SIG-M5 treated with dmso at 0.1 percent for 504 hours (cell line): ENCODE data around the gene UGT1A8.
"Not testable (repeated sequence)": the region's sequence is repeated elsewhere in the genome, so short reads cannot be mapped to it uniquely, and the experiment has no call there.

ENCODE experiments used
- DNase-seq: peaks from one replicate; lab custom pipeline; 2025; ENCODE audit not compliant: unreplicated experiment; lab: John Stamatoyannopoulos, UW

Gene UGT1A8

DNA sequence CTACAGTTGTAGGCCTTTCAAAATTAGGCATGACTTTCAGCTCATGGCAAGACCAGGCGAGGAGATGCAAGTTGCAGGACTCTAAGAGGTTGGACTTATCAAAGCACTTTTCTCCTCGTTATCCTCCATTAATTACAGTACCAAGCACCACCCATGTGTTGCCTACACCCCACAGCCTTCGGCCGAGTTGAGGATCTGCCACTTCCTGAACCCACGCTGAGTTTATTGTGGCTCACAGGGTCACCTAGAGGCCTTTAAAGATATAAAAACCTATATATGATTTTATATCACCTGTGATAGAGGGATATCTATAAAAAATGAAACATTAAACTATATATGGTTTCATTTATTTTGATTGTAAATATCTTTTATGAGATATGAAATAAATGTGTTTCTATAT is 21.4 kb downstream of the UGT1A8 start:
- DNase-seq = no peak

DNA sequence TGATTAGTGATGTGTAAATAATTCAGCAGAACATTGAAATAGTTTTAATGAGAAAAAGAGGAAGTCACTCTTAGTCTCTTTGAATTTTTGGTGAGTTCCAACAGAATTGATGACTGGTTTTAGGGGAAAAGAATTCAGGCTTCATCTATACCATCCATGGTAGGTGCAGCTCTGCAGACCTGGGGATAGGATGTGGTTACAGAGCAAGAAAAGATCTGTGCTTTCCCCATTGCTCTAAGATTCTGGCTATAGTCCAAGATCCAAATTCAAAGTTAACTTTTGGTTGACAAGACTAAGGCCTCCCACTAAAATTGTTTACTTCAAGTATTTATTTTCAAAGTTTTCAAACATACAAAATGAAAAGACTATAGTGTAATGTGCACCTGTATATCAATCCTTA is 22.4 kb downstream of the UGT1A8 start:
- DNase-seq = no peak

DNA sequence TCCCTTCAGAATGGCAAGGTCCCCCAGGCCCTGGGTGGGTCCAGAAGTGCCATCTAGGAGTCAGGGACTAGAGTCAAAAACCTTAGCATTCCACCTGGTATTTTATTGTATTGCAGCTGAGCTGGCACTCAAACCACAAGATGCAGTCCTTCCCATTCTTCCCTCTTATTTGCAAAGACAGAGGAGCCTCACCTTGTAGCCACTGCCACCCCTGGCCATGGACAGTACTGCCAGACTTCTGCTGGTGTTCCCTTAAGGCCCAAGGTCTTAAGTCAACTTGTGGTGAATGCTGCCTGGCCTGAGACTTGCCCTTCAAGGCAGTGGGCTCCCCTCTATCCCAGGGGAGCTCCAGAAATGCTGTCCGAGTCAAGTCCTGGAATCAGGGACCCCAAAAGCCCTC is 25.7 kb downstream of the UGT1A8 start:
- DNase-seq = peak; percentile 16

DNA sequence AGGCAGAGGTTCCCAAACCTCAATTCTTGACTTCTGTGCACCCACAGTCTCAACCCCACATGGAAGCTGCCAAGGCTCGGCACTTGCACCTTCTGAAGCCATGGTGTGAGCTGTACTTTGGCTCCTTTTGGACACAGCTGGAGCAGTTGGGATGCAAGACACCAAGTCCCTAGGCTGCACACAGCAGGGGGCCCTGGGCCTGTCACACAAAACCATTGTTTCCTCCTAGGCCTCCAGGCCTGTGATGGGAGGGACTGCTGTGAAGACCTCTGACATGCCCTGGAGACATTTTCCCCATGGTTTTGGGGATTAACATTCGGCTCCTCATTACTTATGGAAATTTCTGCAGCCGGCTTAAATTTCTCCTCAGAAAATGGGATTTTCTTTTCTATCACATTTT is 28.6 kb downstream of the UGT1A8 start:
- DNase-seq = not testable (repeated sequence)

DNA sequence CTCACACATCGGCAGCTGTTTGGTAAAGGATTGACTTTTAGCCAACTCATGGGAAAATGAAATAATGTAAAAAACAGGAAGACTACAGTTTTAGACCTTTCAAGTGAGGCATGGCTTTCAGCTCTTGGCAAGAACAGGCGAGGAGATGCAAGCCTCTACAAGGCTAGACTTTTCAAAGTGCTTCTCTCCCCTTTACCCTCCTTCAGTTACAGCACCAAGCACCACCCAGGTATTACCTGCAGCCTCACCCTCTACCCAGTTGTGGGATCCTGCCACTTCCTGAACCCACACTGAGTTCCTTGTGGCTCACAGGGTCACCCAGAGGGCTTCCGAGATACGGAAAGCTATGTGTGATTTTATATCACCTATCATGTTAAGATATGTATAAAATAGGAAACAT is 33.5 kb downstream of the UGT1A8 start:
- DNase-seq = no peak

DNA sequence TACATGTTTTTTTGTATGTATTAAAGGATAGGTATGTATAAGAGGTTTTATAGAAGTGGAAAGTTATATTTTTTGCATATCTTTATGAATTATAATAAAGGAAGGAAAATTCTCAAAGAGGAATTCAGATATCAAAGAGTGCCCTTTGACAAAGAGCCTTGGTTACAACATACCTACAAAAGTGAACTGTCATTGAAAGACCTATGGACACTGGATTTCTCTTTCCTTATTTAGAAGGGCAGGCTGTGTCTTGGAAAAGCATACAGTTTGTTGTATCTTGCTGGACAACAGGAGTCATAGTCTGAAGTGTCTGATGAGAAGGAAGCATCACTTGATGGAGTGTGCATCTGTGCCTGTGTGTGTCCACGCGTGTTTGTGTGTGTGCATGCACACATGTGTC is 34.0 kb downstream of the UGT1A8 start:
- no peak for DNase-seq

DNA sequence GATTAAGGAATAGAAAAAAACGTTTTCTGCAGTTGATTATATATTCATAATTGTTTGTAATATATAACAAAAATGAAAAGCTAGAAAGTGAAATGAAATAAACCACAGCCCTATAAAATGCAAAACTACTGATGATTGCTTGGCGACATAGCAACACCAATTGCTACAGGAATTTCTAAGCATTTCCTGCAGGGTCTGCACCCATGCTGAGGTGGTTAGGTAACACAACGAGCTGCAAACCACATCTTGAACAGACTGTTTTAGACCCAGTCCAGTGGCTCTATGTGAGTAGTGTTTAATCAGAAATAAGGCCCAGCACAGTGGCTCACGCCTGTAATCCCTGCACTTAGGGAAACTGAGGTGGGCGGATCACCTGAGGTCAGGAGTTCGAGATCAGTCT is 37.1 kb downstream of the UGT1A8 start:
- no peak for DNase-seq

DNA sequence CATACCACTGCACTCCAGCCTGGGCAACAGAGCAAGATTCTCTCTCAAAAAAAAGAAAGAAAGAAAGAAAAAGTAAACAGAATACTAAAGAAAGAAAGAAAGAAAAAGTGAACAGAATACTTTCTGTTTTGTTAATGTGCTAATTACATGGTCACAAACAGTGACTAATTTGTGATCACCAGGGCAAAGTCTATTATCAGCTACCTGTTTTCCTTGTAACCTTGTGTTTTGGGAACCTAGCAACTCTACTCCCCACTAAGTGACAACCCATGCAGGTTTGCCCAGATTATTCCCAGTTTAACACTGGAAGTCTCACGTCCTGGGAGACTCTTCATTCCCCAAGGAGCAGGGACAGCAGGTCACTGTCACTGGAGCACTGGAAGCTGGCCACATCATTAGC is 37.6 kb downstream of the UGT1A8 start:
- no peak for DNase-seq

DNA sequence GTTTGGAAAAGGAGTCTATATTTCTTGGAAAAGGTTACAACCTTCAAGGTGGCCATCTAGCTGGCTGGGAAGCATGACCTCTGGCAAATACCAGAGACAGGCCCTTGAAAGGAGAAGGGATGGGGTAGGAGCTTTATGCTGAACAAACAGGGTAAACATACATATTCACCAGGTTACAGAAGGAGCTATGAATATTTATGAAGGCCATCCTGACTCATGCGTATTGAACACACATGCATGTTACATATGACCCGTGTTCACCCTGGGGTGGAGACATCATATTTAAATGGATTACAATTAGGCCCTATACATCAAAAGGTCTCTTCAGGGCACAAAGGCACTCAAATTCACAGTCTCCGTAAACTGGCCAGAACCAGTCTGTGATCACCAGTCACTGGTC is 38.5 kb downstream of the UGT1A8 start:
- not testable (repeated sequence) for DNase-seq

DNA sequence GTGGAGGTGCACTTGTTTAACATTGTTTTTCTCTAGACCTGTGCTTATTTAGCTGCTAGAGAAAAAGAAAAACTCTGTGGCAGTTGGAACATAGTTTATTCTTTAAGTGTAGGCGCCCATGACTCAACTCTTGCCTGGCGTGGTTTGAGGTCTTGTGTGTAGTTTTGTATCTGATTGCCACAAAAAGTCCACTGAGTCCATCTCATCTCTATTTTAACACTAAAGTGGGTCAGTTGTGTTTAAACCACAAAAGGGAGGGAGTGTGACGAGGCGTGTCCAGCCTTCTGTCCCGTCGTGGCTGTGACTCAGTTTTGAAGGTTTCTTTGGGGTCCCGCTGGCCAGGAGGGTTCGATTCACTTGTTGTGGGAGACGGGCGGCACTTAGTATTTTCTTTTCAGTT is 39.0 kb downstream of the UGT1A8 start:
- no peak for DNase-seq

DNA sequence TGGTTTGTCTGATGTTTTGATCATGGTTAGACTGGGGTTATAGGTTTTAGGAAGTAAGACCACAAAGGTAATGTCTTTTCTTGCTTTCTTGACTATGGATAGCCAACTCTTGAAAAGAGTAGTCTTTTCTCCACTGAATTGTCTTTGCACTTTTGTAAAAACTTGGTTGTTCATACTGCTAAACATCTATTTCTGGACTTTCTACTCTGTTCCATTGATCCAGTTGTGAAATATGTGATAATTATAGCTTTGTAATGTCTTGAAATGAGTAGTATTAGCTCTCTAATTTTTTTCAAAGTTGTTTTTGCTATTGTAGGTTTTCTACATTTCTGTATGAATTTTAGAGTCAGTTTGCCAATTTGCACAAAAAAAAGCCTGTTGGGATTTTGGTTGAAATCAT is 41.2 kb downstream of the UGT1A8 start:
- no peak for DNase-seq

DNA sequence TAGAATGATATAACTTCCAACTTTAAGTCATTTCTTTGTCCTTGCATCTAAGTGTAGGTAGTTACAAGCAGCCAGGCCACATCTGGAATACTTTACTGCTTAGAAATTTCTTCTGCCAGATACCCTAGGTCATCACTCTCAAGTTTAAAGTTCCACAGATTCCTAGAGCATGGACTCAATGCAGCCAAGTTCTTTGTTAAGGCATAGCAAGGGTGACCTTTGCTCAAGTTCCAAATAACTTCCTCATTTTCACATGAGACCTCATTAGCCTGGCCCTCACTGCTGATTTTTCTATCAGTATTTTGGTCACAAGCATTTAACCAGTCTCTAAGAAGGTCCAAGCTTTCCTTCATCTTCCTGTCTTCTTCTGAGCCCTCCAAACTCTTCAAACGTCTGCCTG is 46.5 kb downstream of the UGT1A8 start:
- DNase-seq = no peak

DNA sequence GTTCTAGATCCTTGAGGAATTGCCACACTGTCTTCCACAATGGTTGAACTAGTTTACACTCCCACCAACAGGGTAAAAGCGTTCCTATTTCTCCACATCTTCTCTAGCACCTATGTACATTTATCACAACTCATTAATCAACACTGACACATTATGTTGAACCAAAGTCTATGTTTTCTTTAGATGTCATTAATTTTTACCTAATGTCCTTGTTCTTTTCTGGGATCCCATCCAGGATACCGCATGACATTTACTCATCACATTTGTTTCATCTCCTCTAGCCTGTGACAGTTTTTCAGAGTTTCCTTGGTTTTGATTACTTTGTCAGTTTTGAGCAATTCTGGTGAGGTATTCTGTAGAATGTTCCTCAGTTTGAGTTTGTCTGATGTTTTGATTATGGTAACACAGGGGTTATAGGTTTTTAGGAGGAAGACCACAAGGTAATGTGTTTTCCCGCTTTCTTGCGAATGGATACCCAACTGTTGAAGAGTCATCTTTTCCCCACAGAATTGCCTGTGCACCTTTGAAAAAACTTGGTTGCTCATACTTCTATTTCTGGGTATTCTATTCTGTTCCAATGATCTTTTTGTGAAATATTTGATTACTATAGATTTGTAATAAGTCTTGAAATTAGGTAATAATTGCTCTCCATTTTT is 51.3 kb downstream of the UGT1A8 start:
- no peak for DNase-seq

DNA sequence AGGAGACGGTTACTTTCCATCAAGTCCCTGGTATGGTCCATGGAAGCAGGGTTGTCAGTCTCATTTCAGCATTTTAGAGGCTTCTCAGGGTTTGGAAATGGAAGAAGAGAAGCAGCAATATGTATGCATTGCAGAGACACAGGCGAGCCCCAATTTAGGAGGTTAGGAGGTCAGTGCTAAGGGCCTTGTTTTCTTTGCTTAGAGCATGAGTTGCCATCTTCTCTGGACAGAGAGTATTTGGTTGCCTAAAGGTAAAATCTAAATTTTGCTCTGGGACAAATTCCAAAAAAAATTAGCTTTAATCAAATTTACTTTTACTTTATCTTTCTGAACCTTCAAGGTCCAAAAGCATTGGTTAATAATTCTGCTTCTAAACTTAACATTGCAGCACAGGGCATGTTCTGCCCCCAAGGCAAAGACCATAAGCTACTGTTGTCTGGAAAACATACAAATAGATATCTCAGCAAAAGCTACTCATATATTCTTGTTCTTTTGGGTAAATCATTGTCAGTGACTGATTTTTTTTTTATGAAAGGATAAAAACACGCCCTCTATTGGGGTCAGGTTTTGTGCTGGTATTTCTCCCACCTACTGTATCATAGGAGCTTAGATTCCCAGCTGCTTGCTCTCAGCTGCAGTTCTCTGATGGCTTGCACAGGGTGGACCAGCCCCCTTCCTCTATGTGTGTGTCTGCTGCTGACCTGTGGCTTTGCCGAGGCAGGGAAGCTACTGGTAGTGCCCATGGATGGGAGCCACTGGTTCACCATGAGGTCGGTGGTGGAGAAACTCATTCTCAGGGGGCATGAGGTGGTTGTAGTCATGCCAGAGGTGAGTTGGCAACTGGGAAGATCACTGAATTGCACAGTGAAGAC is 54.1 kb downstream of the UGT1A8 start, which contains the start of gene UGT1A9:
Gene UGT1A9 (plus strand): TSS at position 609 of the 872 bp plus-strand sequence. CDS start 37 bp downstream, at position 646.
- DNase-seq = no peak

DNA sequence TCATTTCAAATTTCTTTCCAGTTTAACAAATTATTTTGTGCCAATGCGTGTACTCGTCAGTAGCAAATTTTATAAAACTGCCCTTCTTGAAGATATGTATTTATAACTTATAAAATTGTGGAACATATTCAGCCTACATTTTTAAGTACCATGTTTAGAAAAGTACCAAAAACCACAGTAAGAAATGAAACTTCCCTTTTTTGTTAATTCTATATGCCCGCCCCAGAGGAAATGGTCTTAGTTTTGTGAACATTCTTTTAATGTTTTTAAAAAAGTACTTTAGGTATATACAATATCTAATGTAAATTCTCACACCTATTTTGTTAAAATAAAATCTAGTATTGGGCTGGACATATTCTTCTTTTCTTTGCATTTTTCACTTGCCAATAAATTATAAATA is 55.5 kb downstream of the UGT1A8 start:
- no peak for DNase-seq

DNA sequence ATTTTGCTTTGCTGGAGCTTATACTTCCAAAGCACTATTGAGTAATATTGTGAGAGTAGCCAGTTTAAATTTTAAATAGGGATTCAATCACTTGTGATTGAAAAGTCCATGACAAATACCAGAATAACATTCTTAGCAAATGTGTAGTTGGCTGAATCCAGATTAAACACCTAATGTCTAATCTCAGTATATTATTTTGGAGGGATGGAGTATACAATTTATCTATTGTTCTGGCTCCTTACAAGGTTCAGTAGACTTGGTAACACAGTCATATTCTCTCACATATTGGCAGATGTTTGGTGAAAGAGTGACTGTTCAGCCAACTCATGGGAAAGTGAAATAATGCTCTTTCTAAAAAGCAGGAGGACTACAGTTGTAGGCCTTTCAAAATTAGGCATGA is 56.5 kb downstream of the UGT1A8 start:
- no peak for DNase-seq

DNA sequence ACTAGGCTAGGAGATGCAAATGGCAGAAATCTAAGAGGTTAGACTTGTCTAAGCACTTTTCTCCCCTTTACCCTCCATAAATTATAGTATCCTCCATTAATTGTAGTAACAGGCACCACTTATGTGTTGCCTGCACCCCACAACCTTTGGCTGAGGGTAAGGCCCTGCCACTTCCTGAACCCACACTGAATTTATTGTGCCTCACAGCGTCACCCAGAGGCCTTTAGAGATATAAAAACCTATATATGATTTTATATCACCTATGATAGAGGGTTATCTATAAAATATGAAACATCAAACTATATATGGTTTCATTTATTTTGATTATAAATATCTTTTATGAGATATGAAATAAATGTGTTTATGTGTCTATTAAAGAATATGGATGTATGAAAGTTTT is 56.9 kb downstream of the UGT1A8 start:
- no peak for DNase-seq

DNA sequence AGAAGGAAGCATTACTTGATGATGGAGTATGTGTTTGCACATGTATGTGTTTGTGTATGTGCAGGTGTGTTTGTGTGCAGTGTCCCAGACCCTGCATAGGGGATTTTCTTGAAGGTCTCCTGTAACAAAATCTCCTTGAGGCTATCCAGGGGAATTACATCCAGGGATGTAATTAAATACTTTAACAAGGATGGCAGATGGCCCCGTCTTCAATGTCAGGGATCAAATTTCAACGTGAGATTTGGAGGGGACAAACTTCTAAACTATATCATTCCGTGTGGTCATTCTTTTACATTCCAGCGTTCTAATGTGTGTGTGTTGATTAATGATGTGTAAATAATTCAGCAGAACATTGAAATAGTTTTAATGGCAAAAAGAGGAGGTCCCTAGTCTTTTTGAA is 57.6 kb downstream of the UGT1A8 start:
- no peak for DNase-seq

DNA sequence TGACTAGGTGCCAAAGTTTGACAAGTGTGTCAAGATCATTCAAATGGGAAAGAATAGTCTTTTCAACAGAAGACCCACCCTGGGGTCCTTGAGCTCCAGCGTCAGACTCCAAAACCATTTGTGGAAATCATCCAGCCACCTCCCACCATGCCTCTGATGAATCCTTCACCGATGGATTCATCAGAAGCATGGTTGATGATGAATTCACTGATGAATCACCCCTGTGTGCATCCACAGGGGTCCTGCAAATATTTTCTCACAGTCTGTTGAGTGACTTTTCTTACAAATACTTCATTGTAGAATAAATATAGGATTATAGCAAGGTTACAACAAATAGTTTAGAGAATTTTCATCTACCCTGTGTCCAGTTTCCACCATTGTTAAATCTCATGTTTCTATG is 58.6 kb downstream of the UGT1A8 start:
- DNase-seq = no peak

DNA sequence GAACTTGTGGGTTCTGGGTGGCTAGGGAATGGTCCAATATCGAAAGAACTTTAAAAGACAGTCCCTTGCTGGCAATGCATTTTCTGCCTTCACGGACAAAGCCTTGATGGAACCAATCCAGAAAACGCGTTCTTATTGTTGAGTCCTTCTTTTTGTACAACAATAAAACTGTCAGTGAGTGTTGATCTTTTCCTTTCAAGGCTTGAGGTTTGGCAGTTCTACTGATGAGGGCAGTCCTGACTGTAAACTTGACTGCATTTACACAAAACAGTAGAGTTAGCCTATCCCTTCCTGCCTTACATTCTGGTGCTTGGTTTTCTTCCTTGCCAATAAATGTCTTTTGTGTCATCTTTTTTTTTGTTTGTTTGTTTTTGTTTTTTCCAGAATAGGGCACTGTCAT is 61.8 kb downstream of the UGT1A8 start:
- DNase-seq = no peak

DNA sequence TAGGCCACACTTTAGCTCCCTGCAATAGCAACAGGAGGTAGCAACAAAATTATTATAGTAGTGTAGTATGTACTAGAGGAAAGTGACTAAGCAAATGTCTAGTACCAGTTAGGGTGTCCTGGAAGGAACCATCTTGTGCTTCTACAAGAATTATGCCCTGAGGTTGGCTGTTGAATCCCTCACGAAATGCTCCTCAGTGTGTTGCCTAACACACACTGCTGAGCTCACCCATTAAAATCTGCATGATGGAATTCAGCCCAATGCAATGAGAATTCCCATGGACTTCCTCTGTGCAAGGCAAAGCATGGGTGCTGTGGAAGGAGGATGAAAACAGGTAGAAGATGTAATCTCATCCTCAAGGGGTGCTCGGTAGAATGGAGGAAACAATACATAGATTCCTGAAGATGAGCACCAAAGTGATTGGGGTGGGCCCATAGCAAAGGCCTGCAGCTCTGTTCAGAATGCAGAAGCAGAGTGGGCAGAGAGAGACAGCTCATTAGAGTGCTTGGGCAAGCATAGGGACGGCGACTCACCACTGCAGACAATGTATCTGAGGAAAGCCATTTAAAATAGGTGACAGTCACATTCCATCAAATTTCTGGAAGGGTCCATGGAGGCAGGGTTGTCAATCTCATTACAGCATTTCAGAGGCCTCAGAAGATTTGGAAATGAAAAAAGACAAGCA is 63.1 kb downstream of the UGT1A8 start:
- no peak for DNase-seq

DNA sequence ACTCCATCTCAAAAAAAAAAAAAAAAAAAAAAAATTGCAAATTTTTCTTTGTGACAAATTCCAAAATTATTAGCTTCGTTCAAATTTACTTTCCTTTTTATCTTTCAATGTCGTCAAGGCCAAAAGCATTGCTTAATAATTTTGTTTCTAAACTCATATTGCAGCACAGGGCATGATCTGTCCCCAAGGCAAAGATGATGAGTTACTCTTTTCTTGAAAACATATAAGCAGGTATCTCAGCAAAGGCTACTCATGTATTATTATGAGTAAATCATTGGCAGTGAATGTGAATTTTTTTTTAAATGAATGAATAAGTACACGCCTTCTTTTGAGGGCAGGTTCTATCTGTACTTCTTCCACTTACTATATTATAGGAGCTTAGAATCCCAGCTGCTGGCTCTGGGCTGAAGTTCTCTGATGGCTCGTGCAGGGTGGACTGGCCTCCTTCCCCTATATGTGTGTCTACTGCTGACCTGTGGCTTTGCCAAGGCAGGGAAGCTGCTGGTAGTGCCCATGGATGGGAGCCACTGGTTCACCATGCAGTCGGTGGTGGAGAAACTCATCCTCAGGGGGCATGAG is 64.2 kb downstream of the UGT1A8 start, which contains the start of gene UGT1A7:
Gene UGT1A7 (plus strand): TSS at position 381 of the 579 bp plus-strand sequence. CDS start 37 bp downstream, at position 418.
- no peak for DNase-seq
